ENCODE measurements around the gene RCAN2. TPM values are rescaled to one million over a fixed set of nuclear protein-coding genes. Genes with fewer than 3 reads are reported as not detected.

The RCAN2 gene
- total and polyA plus RNA-seq, 2 donors (not counting 1 experiment from before 2014, with no cell fraction given): not detected

DNA sequence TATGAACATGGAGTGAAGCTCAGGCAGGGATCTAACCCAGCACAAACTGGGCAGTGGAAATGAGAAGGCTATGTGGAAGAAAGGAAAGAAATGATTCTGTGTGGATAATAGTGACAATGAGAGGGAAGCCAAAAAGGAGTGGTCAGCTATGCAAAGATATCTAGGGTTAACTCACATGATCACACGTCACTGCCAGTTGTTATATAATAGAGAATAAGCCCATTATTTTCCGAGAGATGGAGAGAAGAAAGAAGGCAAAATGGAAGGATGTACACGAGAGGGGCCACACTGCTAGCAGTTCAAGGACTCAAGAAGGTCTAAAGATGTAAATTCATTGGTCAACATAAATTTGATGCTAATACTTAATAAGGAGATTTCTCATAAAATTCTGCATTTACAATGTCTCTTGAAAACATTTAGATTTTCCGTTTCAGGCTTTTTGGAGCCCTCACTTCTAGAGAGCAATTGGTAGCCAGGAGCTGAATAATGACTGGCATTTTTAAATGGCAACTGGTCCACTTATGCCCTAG lies 18.8 kb upstream of the RCAN2 start:
- no peak for TF ChIP-seq EZH2 (IDR thresholded peaks at IDR 0.05; ENCODE audit: borderline replicate concordance, insufficient read depth, low read depth, low read length, poor library complexity, severe bottlenecking)
- TF ChIP-seq, protein P1, sequence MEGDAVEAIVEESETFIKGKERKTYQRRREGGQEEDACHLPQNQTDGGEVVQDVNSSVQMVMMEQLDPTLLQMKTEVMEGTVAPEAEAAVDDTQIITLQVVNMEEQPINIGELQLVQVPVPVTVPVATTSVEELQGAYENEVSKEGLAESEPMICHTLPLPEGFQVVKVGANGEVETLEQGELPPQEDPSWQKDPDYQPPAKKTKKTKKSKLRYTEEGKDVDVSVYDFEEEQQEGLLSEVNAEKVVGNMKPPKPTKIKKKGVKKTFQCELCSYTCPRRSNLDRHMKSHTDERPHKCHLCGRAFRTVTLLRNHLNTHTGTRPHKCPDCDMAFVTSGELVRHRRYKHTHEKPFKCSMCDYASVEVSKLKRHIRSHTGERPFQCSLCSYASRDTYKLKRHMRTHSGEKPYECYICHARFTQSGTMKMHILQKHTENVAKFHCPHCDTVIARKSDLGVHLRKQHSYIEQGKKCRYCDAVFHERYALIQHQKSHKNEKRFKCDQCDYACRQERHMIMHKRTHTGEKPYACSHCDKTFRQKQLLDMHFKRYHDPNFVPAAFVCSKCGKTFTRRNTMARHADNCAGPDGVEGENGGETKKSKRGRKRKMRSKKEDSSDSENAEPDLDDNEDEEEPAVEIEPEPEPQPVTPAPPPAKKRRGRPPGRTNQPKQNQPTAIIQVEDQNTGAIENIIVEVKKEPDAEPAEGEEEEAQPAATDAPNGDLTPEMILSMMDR (IDR thresholded peaks at IDR 0.05): no peak
- intact Hi-C loops (cut with micrococcal nuclease): no loop called here
- Histone ChIP-seq H2AFZ (ENCODE audit: insufficient read depth, low read depth, low read length, poor library complexity, severe bottlenecking) (no peak overlapping the region), H3K4me1 (ENCODE audit: control insufficient read depth in 2 of 2, insufficient read depth in 2 of 2, low read length in 2 of 2) (no peaks in the 10 kb centered on the region), H3K27me3 (replicated peaks in 1 of 4; ENCODE audit: control extremely low read depth in 1 of 4, control insufficient read depth in 3 of 4, insufficient read depth in 4 of 4, low read length in 3 of 4) (no peaks in the 10 kb centered on the region), H3K4me3 (ENCODE audit: control extremely low read depth in 1 of 5, extremely low read depth in 1 of 5, insufficient read depth in 1 of 5, low read depth in 2 of 5, low read length in 4 of 5) (no peak overlapping the region), H3K36me3 (replicated peaks in 1 of 2; ENCODE audit: control extremely low read depth in 1 of 2, control insufficient read depth in 1 of 2, extremely low read depth in 1 of 2, insufficient read depth in 2 of 2, low read length in 1 of 2) (no peaks in the 10 kb centered on the region), H3K9ac (ENCODE audit: low read length) (no peak overlapping the region), H4K20me1 (ENCODE audit: control insufficient read depth, insufficient read depth, low read length, poor library complexity, severe bottlenecking) (no peaks in the 10 kb centered on the region), H3K4me2 (replicated peaks; ENCODE audit: low read depth, low read length, poor library complexity, severe bottlenecking) (no peak overlapping the region), H3K79me2 (ENCODE audit: control insufficient read depth, insufficient read depth, low read length) (no peaks in the 10 kb centered on the region), H3K27ac (ENCODE audit: low read length in 2 of 2) (no peak overlapping the region), H3K9me3 (ENCODE audit: control extremely low read depth in 1 of 3, control insufficient read depth in 2 of 3, insufficient read depth in 1 of 3, low read length in 2 of 3) (no peaks in the 10 kb centered on the region)
- H3K27ac Mint-ChIP-seq: no peak overlapping the region
- no CpG with 5 or more reads among the region's 4 CpGs for WGBS (ENCODE audit: insufficient coverage)
- H3K27me3 Mint-ChIP-seq: peaks cover 13% of the 10 kb centered on the region
- ChIA-PET CTCF (no interaction called here), POLR2A (no interaction called here)
- ATAC-seq (ENCODE audit: low read depth) (no peak), DNase-seq (no peak)
- no peaks in the 10 kb centered on the region for H3K9me3 Mint-ChIP-seq (ENCODE audit: insufficient read depth)
- H3K4me3 Mint-ChIP-seq: no peak overlapping the region
- no peaks in the 10 kb centered on the region for H3K4me1 Mint-ChIP-seq

- Mint-ChIP-seq H3K4me3 (no peak overlapping the region), H3K9me3 (ENCODE audit: insufficient read depth) (no peaks in the 10 kb centered on the region), H3K27me3 (peaks cover 13% of the 10 kb centered on the region), H3K27ac (no peak overlapping the region), H3K4me1 (no peaks in the 10 kb centered on the region)
- Histone ChIP-seq H4K20me1 (ENCODE audit: control insufficient read depth, insufficient read depth, low read length, poor library complexity, severe bottlenecking) (no peaks in the 10 kb centered on the region), H3K36me3 (replicated peaks in 1 of 2; ENCODE audit: control extremely low read depth in 1 of 2, control insufficient read depth in 1 of 2, extremely low read depth in 1 of 2, insufficient read depth in 2 of 2, low read length in 1 of 2) (no peaks in the 10 kb centered on the region), H3K4me1 (ENCODE audit: control insufficient read depth in 2 of 2, insufficient read depth in 2 of 2, low read length in 2 of 2) (no peaks in the 10 kb centered on the region), H3K27me3 (replicated peaks in 1 of 4; ENCODE audit: control extremely low read depth in 1 of 4, control insufficient read depth in 3 of 4, insufficient read depth in 4 of 4, low read length in 3 of 4) (no peaks in the 10 kb centered on the region), H3K9ac (ENCODE audit: low read length) (no peak overlapping the region), H3K79me2 (ENCODE audit: control insufficient read depth, insufficient read depth, low read length) (no peaks in the 10 kb centered on the region), H2AFZ (ENCODE audit: insufficient read depth, low read depth, low read length, poor library complexity, severe bottlenecking) (no peak overlapping the region), H3K4me2 (replicated peaks; ENCODE audit: low read depth, low read length, poor library complexity, severe bottlenecking) (no peak overlapping the region), H3K9me3 (ENCODE audit: control extremely low read depth in 1 of 3, control insufficient read depth in 2 of 3, insufficient read depth in 1 of 3, low read length in 2 of 3) (no peaks in the 10 kb centered on the region), H3K27ac (ENCODE audit: low read length in 2 of 2) (no peak overlapping the region), H3K4me3 (ENCODE audit: control extremely low read depth in 1 of 5, extremely low read depth in 1 of 5, insufficient read depth in 1 of 5, low read depth in 2 of 5, low read length in 4 of 5) (no peak overlapping the region)
- POLR2A ChIA-PET: no interaction called here
- intact Hi-C loops (cut with micrococcal nuclease): no loop called here
- 70% methylated on average over 1 of the region's 4 CpGs for WGBS (ENCODE audit: insufficient coverage)
- TF ChIP-seq EZH2 (IDR thresholded peaks at IDR 0.05; ENCODE audit: borderline replicate concordance, insufficient read depth, low read depth, low read length, poor library complexity, severe bottlenecking): no peak
- TF ChIP-seq, protein P1 (IDR thresholded peaks at IDR 0.05): no peak
- ATAC-seq (ENCODE audit: low read depth): no peak
- no peak for DNase-seq
- CTCF ChIA-PET: no interaction called here
Observed at GRCh38 chr6:46509063-46509462, 17.8 kb upstream of the RCAN2 start.

Data from B cell (primary cell).